ENCODE results near the gene CCNI. TPM values are rescaled to one million over a fixed set of nuclear protein-coding genes. Genes with fewer than 3 reads are reported as not detected.

The CCNI gene
- total RNA-seq, 1 donor from 2014 or later, result 344 TPM

- TF ChIP-seq, protein P1, sequence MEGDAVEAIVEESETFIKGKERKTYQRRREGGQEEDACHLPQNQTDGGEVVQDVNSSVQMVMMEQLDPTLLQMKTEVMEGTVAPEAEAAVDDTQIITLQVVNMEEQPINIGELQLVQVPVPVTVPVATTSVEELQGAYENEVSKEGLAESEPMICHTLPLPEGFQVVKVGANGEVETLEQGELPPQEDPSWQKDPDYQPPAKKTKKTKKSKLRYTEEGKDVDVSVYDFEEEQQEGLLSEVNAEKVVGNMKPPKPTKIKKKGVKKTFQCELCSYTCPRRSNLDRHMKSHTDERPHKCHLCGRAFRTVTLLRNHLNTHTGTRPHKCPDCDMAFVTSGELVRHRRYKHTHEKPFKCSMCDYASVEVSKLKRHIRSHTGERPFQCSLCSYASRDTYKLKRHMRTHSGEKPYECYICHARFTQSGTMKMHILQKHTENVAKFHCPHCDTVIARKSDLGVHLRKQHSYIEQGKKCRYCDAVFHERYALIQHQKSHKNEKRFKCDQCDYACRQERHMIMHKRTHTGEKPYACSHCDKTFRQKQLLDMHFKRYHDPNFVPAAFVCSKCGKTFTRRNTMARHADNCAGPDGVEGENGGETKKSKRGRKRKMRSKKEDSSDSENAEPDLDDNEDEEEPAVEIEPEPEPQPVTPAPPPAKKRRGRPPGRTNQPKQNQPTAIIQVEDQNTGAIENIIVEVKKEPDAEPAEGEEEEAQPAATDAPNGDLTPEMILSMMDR (IDR thresholded peaks at IDR 0.05; ENCODE audit: borderline replicate concordance), result no peak
- H3K36me3 ChIP-seq, result peaks cover 51% of the 10 kb centered on the region
- H3K4me1 ChIP-seq, result peaks cover 23% of the 10 kb centered on the region
- H3K9me3 ChIP-seq (replicated peaks), result no peaks in the 10 kb centered on the region
- H3K27me3 ChIP-seq (ENCODE audit: low read depth), result no peaks in the 10 kb centered on the region
- no peak overlapping the region for H3K27ac ChIP-seq (replicated peaks)
- no peak for DNase-seq
- intact Hi-C loops (cut with micrococcal nuclease), result no loop called here
- no peak overlapping the region for H3K4me3 ChIP-seq
These were observed 60.4 kb downstream of the CCNI start for GRCh38 chr4:77015390-77015789.

GRCh38 chr4:77014256-77014655, 61.5 kb downstream of the CCNI start:
- Histone ChIP-seq H3K36me3 (peaks cover 40% of the 10 kb centered on the region), H3K4me3 (no peak overlapping the region), H3K27me3 (ENCODE audit: low read depth) (peaks cover 4% of the 10 kb centered on the region), H3K4me1 (peaks cover 31% of the 10 kb centered on the region), H3K9me3 (replicated peaks) (no peaks in the 10 kb centered on the region), H3K27ac (replicated peaks) (no peak overlapping the region)
- no peak for DNase-seq
- intact Hi-C loops (cut with micrococcal nuclease), result no loop called here
- TF ChIP-seq, protein P1 (IDR thresholded peaks at IDR 0.05; ENCODE audit: borderline replicate concordance), result no peak

DNA sequence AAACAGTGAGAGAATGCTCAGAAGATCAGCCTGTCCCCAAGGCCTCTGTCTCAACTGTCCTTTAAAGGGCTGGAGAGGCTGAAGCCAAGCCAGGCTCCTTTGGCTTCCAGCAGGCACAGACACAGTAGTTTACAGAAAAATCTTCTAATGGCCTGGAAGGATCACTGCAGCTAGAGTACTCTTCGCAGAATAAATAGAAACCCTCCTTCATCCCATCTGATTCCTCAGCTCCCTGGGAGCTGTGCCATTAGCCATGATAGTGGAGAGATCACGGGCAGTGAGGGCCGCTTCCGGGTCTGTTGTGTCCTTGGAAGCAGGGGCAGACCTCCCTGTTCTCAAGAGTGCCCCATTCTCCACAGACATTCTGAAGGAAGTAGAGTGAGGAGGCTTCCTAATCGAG, 63.1 kb downstream of the CCNI start:
- TF ChIP-seq, protein P1 (IDR thresholded peaks at IDR 0.05; ENCODE audit: borderline replicate concordance), result no peak
- DNase-seq, result peak; percentile 31
- Histone ChIP-seq H3K36me3 (peaks cover 30% of the 10 kb centered on the region), H3K27ac (replicated peaks) (peak overlapping the region; percentile 52), H3K4me3 (no peak overlapping the region), H3K4me1 (peaks cover 38% of the 10 kb centered on the region), H3K27me3 (ENCODE audit: low read depth) (peaks cover 14% of the 10 kb centered on the region), H3K9me3 (replicated peaks) (no peaks in the 10 kb centered on the region)
- intact Hi-C loops (cut with micrococcal nuclease), result no loop called here

- Histone ChIP-seq H3K27me3 (ENCODE audit: low read depth) (peaks cover 22% of the 10 kb centered on the region), H3K4me1 (peaks cover 53% of the 10 kb centered on the region), H3K36me3 (peaks cover 19% of the 10 kb centered on the region), H3K9me3 (replicated peaks) (no peaks in the 10 kb centered on the region), H3K4me3 (no peak overlapping the region), H3K27ac (replicated peaks) (no peak overlapping the region)
- TF ChIP-seq, protein P1 (IDR thresholded peaks at IDR 0.05; ENCODE audit: borderline replicate concordance), result no peak
- DNase-seq, result no peak
- intact Hi-C loops (cut with micrococcal nuclease), result no loop called here
These were observed 64.9 kb downstream of the CCNI start for GRCh38 chr4:77010841-77011354.

DNA sequence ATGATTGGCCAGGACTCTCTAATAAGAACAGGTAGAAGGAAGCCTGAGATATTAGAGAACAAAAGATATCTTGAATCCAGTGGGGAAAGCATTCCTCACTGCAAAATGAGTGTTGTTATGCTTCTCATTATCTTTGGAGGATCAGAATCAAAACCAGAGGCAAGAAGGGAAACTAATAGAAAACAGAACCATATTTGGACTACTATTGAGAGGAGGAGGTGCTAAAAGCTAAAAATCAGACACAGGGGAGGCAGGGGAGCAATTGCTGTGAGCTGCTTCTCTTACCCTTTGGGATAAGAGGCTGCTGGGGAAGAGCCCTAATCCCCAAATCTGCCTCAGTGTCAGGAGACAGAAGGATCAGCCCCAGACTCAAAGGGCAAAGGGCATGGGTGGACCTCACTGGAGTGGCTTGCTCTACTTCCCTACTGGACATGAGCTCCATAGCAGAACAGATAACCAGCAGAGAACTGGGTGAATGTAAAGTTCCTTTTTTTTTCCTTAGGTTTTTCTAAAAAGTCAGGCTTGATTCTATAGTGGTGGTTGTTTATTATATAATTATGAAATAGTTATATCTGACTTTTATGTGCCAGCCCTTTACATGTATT, 66.2 kb downstream of the CCNI start:
- Histone ChIP-seq H3K4me1 (peaks cover 53% of the 10 kb centered on the region), H3K27ac (replicated peaks) (no peak overlapping the region), H3K36me3 (peaks cover 14% of the 10 kb centered on the region), H3K4me3 (no peak overlapping the region), H3K27me3 (ENCODE audit: low read depth) (peaks cover 26% of the 10 kb centered on the region), H3K9me3 (replicated peaks) (no peaks in the 10 kb centered on the region)
- no peak for DNase-seq
- TF ChIP-seq, protein P1 (IDR thresholded peaks at IDR 0.05; ENCODE audit: borderline replicate concordance), result no peak
- intact Hi-C loops (cut with micrococcal nuclease), result no loop called here

Measured in left ventricle myocardium inferior (tissue), 1 donor.